HL-60/S4 treated with phorbol 12-myristate 13-acetate at 8.2 ng/mL for 4 days and 3 days (cell line): ENCODE data around the gene ADD1.

Experiments used
- in situ Hi-C: fragments of 300-500 bp; cut with MboI; formaldehyde crosslinking; loops from 2 replicates; pipeline ENCODE4 v1.15.0; 2022; ENCODE audit warnings: low sequenced_read_pairs

The ADD1 gene

GRCh38 chr4:2932321-2932950, 88.8 kb downstream of the ADD1 start:
- in situ Hi-C loops, result loop anchor here (10.0 kb wide), 1 partner anchor 168 kb away; no protein-coding TSS in a partner anchor

GRCh38 chr4:2932951-2933565, 89.4 kb downstream of the ADD1 start:
- in situ Hi-C loops, result loop anchor here (10.0 kb wide), 1 partner anchor 168 kb away; no protein-coding TSS in a partner anchor

- in situ Hi-C loops, result loop anchor here (10.0 kb wide), 1 partner anchor 169 kb away; no protein-coding TSS in a partner anchor
These were observed 90.0 kb downstream of the ADD1 start for GRCh38 chr4:2933566-2934076.

- in situ Hi-C loops, result loop anchor here (10.0 kb wide), 1 partner anchor 169 kb away; no protein-coding TSS in a partner anchor
These were observed 90.6 kb downstream of the ADD1 start for GRCh38 chr4:2934077-2934812.

- in situ Hi-C loops, result loop anchor here (10.0 kb wide), 1 partner anchor 170 kb away; no protein-coding TSS in a partner anchor
These were observed 91.4 kb downstream of the ADD1 start for GRCh38 chr4:2934813-2935761.

GRCh38 chr4:2935762-2936743, 92.4 kb downstream of the ADD1 start:
- in situ Hi-C loops, result loop anchor here (10.0 kb wide), 1 partner anchor 171 kb away; no protein-coding TSS in a partner anchor

- in situ Hi-C loops, result loop anchor here (10.0 kb wide), 1 partner anchor 172 kb away; no protein-coding TSS in a partner anchor
These were observed 93.1 kb downstream of the ADD1 start for GRCh38 chr4:2936773-2937145.

GRCh38 chr4:2937146-2937857, 93.7 kb downstream of the ADD1 start:
- in situ Hi-C loops, result loop anchor here (10.0 kb wide), 1 partner anchor 173 kb away; no protein-coding TSS in a partner anchor

GRCh38 chr4:2937986-2938385, 94.3 kb downstream of the ADD1 start:
- in situ Hi-C loops, result loop anchor here (10.0 kb wide), 1 partner anchor 173 kb away; no protein-coding TSS in a partner anchor

- in situ Hi-C loops, result loop anchor here (10.0 kb wide), 1 partner anchor 174 kb away; no protein-coding TSS in a partner anchor
These were observed 94.8 kb downstream of the ADD1 start for GRCh38 chr4:2938411-2938810.

GRCh38 chr4:2938906-2939305, 95.3 kb downstream of the ADD1 start:
- in situ Hi-C loops, result loop anchor here (10.0 kb wide), 1 partner anchor 174 kb away; no protein-coding TSS in a partner anchor

- in situ Hi-C loops, result loop anchor here (10.0 kb wide), 1 partner anchor 175 kb away; no protein-coding TSS in a partner anchor
These were observed 96.0 kb downstream of the ADD1 start for GRCh38 chr4:2939383-2940243.

GRCh38 chr4:2940267-2941137, 96.9 kb downstream of the ADD1 start:
- in situ Hi-C loops, result no loop called here

- in situ Hi-C loops, result no loop called here
These were observed 97.7 kb downstream of the ADD1 start for GRCh38 chr4:2941138-2942036.

- in situ Hi-C loops, result no loop called here
These were observed 98.4 kb downstream of the ADD1 start for GRCh38 chr4:2942037-2942531.
